Suprapubic skin (tissue), 4 donors: Measurements from ENCODE around the gene B4GALNT4. TPM values are rescaled to one million over a fixed set of nuclear protein-coding genes. Genes with fewer than 3 reads are reported as not detected.
"Not testable (repeated sequence)": the region's sequence is repeated elsewhere in the genome, so short reads cannot be mapped to it uniquely, and the experiment has no call there.

ENCODE experiments used
- DNase-seq, 2 donors: peaks; one replicate each; pipeline ENCODE4 v3.0.0-alpha.2; 2019; ENCODE audit warnings: low spot score in 2 of 2
- H3K27ac ChIP-seq: fragments of 200-600 bp; sonication (generic); one replicate; pipeline ENCODE4 v1.5.1; 2019
- H3K27me3 ChIP-seq: fragments of 200-600 bp; sonication (generic); one replicate; pipeline ENCODE4 v1.5.1; 2019
- H3K36me3 ChIP-seq: fragments of 200-600 bp; sonication (generic); one replicate; pipeline ENCODE4 v1.5.1; 2019
- H3K4me1 ChIP-seq: fragments of 200-600 bp; sonication (generic); one replicate; pipeline ENCODE4 v1.5.1; 2019
- H3K4me3 ChIP-seq: fragments of 200-600 bp; sonication (generic); one replicate; pipeline ENCODE4 v1.5.1; 2019; ENCODE audit warnings: mild to moderate bottlenecking
- H3K9me3 ChIP-seq: fragments of 200-600 bp; sonication (generic); one replicate; pipeline ENCODE4 v1.5.1; 2019
- CTCF ChIP-seq, 2 donors: fragments of 200-600 bp in 1 of 2; fragments of 450-650 bp in 1 of 2; sonication (generic) in 1 of 2; IDR thresholded peaks; one replicate each; pipeline ENCODE4 v1.5.1; 2016 to 2019; ENCODE audit warnings: antibody characterized with exemption in 2 of 2, mild to moderate bottlenecking in 1 of 2, moderate library complexity in 1 of 2
- EP300 ChIP-seq: sonication (generic); formaldehyde crosslinking; IDR thresholded peaks from one replicate; pipeline ENCODE4 v1.6.1; 2017; ENCODE audit warnings: antibody characterized with exemption
- POLR2A ChIP-seq, 2 donors: fragments of 450-650 bp; IDR thresholded peaks; one replicate each; pipeline ENCODE4 v1.6.1; 2017; ENCODE audit warnings: antibody characterized with exemption in 2 of 2, mild to moderate bottlenecking in 2 of 2, moderate library complexity in 2 of 2
- POLR2AphosphoS5 ChIP-seq, 3 donors: sonication (generic); formaldehyde crosslinking; IDR thresholded peaks; one replicate each; pipeline ENCODE4 v1.6.1; 2017; ENCODE audit warnings: antibody characterized with exemption in 3 of 3
- whole genome bisulfite sequencing: methylation state at CpG from one replicate; pipeline ENCODE4 v1.1.5; 2018; 5-methylcytosine and 5-hydroxymethylcytosine counted together
- total RNA-seq, 4 donors: library from RNA; depleted of rRNA; stranded (reverse); fragments of >200 nt; gene quantifications; one replicate each; pipeline ENCODE4 v1.1.0, GENCODE V29; 2016

Gene B4GALNT4
- total RNA-seq, 4 donors from 2014 or later, result 1.2 to 3.0 (median 1.6) TPM

GRCh38 chr11:399731-400211 is 30.5 kb downstream of the B4GALNT4 start:
- no peak for DNase-seq
- 46% methylated on average over 3 of the region's 21 CpGs for WGBS
- Histone ChIP-seq H3K27ac (no peak overlapping the region), H3K9me3 (no peaks in the 10 kb centered on the region), H3K36me3 (peaks cover 42% of the 10 kb centered on the region), H3K4me3 (no peak overlapping the region), H3K4me1 (peaks cover 33% of the 10 kb centered on the region), H3K27me3 (peaks cover 10% of the 10 kb centered on the region)
- no peak for TF ChIP-seq POLR2AphosphoS5 (IDR thresholded peaks at IDR 0.05)
- no peak for TF ChIP-seq CTCF (IDR thresholded peaks at IDR 0.05)
- no peak for TF ChIP-seq POLR2A (IDR thresholded peaks at IDR 0.05)

DNA sequence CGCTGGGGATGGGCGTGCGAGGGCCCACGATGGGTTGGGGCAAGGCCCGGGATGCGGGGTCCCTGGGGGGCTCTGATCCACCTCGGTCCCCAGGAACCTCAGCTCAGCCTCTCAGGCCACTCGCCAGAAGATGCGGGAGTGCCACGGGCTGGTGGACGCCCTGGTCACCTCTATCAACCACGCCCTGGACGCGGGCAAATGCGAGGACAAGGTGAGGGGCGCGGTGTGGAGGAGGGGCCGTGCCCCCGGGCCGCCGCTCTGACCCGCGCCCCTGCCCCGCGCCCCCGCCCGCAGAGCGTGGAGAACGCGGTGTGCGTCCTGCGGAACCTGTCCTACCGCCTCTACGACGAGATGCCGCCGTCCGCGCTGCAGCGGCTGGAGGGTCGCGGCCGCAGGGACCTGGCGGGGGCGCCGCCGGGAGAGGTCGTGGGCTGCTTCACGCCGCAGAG is 31.0 kb downstream of the B4GALNT4 start:
- H3K27me3 ChIP-seq, result peaks cover 10% of the 10 kb centered on the region
- no peak overlapping the region for H3K4me3 ChIP-seq
- TF ChIP-seq CTCF (IDR thresholded peaks at IDR 0.05) (no peak), EP300 (no peak), POLR2AphosphoS5 (IDR thresholded peaks at IDR 0.05) (no peak), POLR2A (IDR thresholded peaks at IDR 0.05) (no peak)
- H3K27ac ChIP-seq, result no peak overlapping the region
- H3K9me3 ChIP-seq, result no peaks in the 10 kb centered on the region
- no peak for DNase-seq
- WGBS, result no CpG with 5 or more reads among the region's 50 CpGs
- H3K36me3 ChIP-seq, result peaks cover 44% of the 10 kb centered on the region
- H3K4me1 ChIP-seq, result peaks cover 37% of the 10 kb centered on the region

DNA sequence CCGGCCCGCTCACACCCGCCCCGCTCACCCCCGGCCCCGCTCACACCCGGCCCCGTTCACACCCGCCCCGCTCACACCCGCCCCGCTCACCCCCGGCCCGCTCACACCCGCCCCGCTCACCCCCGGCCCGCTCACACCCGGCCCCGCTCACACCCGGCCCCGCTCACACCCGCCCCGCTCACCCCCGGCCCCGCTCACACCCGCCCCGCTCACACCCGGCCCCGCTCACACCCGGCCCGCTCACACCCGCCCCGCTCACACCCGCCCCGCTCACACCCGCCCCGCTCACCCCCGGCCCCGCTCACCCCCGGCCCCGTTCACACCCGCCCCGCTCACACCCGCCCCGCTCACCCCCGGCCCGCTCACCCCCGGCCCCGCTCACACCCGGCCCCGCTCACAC is 31.9 kb downstream of the B4GALNT4 start:
- WGBS, result no CpG with 5 or more reads among the region's 52 CpGs
- not testable (repeated sequence) for DNase-seq, H3K9me3 ChIP-seq, H3K4me3 ChIP-seq, H3K27ac ChIP-seq
- Histone ChIP-seq H3K4me1 (peaks cover 37% of the 10 kb centered on the region), H3K27me3 (peaks cover 10% of the 10 kb centered on the region), H3K36me3 (peaks cover 44% of the 10 kb centered on the region)

- Histone ChIP-seq H3K27me3 (peaks cover 10% of the 10 kb centered on the region), H3K27ac (no peak overlapping the region), H3K4me1 (peaks cover 37% of the 10 kb centered on the region), H3K9me3 (no peaks in the 10 kb centered on the region), H3K4me3 (no peak overlapping the region), H3K36me3 (peaks cover 33% of the 10 kb centered on the region)
- WGBS, result 79% methylated on average over 21 of the region's 55 CpGs
- TF ChIP-seq EP300 (no peak), CTCF (IDR thresholded peaks at IDR 0.05) (no peak), POLR2AphosphoS5 (IDR thresholded peaks at IDR 0.05) (no peak), POLR2A (IDR thresholded peaks at IDR 0.05) (no peak)
- peak in 1 of 2 donors; percentile 68 for DNase-seq
Observed at GRCh38 chr11:403021-403760, 33.9 kb downstream of the B4GALNT4 start.

DNA sequence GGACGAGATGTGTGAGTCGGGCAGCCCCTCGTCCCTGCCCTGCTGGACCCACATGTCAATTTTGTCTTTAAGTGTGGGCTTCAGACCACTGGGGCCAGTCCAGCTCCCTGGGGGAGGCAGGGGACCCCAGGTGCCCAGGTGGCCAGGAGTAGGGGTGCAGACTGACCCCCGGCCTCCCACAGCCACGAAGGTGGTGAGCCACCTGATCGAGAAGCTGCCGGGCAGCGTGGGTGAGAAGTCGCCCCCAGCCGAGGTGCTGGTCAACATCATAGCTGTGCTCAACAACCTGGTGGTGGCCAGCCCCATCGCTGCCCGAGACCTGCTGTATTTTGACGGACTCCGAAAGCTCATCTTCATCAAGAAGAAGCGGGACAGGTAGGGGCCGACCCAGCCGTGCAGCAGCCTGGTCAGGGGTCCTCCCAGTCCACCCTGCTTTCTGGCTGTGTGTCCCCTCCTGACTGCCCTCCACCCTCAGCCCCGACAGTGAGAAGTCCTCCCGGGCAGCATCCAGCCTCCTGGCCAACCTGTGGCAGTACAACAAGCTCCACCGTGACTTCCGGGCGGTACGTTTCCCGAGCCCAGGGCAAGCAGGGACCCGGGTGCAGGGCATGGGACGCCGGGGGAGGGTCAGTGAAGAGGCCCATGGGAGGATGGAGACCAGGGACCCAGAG is 34.6 kb downstream of the B4GALNT4 start:
- H3K4me1 ChIP-seq, result peaks cover 37% of the 10 kb centered on the region
- DNase-seq, result peak in 1 of 2 donors; percentile 72
- no peak for TF ChIP-seq CTCF (IDR thresholded peaks at IDR 0.05)
- no peak for TF ChIP-seq EP300
- no peak for TF ChIP-seq POLR2A (IDR thresholded peaks at IDR 0.05)
- WGBS, result 91% methylated on average over 21 of the region's 27 CpGs
- H3K9me3 ChIP-seq, result no peaks in the 10 kb centered on the region
- H3K27ac ChIP-seq, result no peak overlapping the region
- no peak overlapping the region for H3K4me3 ChIP-seq
- peaks cover 32% of the 10 kb centered on the region for H3K36me3 ChIP-seq
- peaks cover 10% of the 10 kb centered on the region for H3K27me3 ChIP-seq
